K562 (cell line): Measurements from ENCODE around the gene SHC1. TPM values are rescaled to one million over a fixed set of nuclear protein-coding genes. Genes with fewer than 3 reads are reported as not detected.
A peak's percentile ranks its signal among the peaks of the same experiment; 100 is the strongest.

Source experiments
- SIRT6 ChIP-seq: IDR thresholded peaks from one replicate; pipeline ENCODE4 v1.6.1; 2012; ENCODE audit warnings: low read depth, mild to moderate bottlenecking, control low read depth, inconsistent platforms, low read length, moderate library complexity
- SMARCC2 ChIP-seq: fragments of 450-650 bp; IDR thresholded peaks from 2 replicates; pipeline ENCODE4 v1.6.1; 2017; ENCODE audit warnings: antibody characterized with exemption, moderate library complexity, mild to moderate bottlenecking, low read depth
- TAF7 ChIP-seq: fragments of 450-650 bp; IDR thresholded peaks from 2 replicates; pipeline ENCODE4 v1.6.1; 2016; ENCODE audit warnings: missing genetic modification characterization, missing compliant biosample characterization
- polyA plus RNA-seq, 8 experiments: library from polyadenylated mRNA; depleted of rRNA in 4 of 8; stranded (reverse) in 5 of 8; unstranded in 3 of 8; fragments of >200 nt; fragmentation: Nextera tagmentation in 2 of 8; fragmentation: Illumina TruSeq in 1 of 8; extraction: Ambion mirVana in 2 of 8; extraction: Trizol in 1 of 8; gene quantifications; 2 replicates each; pipeline versions ENCODE4 v1.2.1 to v1.2.3, GENCODE V29; 2011 to 2014; ENCODE audit warnings: inconsistent platforms in 1 of 8, missing spikeins in 1 of 8
- total RNA-seq, 7 experiments: library from RNA; depleted of rRNA in 6 of 7; stranded (reverse); fragments of >200 nt in 6 of 7; fragmentation: Illumina TruSeq in 2 of 7; extraction: Trizol in 2 of 7; gene quantifications; 2 replicates each; pipeline versions ENCODE4 v1.2.1 to v1.2.3, GENCODE V29; 2011 to 2021; ENCODE audit warnings: low replicate concordance in 1 of 7
- TF ChIP-seq, protein P1 (sequence below): fragments of 450-650 bp; IDR thresholded peaks from 2 replicates; pipeline ENCODE4 v1.6.1; 2017; ENCODE audit warnings: antibody characterized with exemption, mild to moderate bottlenecking
- TF ChIP-seq, protein P2 (sequence below): sonication (generic); formaldehyde crosslinking; IDR thresholded peaks from 2 replicates; pipeline ENCODE4 v1.8.1; 2023; ENCODE audit warnings: missing genetic modification reagents, mild to moderate bottlenecking, borderline replicate concordance

The SHC1 gene
- total and polyA plus RNA-seq, 9 of the 15 experiments (the other 6 are each of a cell fraction or from before 2014, with no cell fraction given), result 4.1 to 113 (median 51.9) TPM

DNA sequence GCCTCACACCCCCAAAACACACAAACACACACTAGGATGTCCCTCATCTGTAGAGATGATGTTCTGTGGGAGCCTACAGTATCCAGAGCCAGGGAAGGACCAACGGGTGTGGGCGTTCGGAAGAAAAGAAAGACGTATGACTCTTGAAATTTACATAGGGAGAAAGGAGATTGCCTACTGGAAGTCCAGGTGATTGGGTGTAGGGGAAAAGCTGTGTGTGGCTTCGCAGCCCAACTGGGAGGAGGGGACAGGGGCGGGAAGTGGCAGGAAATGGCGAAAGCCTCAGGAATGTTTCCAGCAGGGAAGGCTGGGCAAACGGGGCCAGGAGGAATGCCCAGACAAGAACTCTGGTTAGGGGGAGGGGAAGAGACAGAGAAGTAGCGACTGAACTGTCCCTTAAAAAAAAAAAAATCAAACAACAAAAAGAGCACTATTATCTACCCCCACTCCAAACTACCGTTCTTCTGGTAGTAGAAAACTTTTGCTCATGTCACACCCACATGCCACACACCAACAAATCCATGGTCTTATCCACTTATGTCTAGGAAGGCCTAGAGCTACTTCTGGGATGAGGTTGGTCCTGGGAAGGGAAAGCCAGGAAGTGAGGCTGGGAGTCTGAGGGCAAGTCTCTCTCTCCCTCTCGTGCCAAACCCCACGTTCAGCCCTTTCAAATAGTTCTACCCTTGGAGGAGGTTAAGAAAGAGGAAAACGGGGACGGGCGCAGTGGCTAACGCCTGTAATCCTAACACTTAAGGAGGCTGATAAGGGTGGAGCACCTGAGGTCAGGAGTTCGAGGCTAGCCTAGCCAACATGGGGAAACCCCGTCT is 2.2 kb upstream of the SHC1 start (continued):
- TF ChIP-seq, protein P1, sequence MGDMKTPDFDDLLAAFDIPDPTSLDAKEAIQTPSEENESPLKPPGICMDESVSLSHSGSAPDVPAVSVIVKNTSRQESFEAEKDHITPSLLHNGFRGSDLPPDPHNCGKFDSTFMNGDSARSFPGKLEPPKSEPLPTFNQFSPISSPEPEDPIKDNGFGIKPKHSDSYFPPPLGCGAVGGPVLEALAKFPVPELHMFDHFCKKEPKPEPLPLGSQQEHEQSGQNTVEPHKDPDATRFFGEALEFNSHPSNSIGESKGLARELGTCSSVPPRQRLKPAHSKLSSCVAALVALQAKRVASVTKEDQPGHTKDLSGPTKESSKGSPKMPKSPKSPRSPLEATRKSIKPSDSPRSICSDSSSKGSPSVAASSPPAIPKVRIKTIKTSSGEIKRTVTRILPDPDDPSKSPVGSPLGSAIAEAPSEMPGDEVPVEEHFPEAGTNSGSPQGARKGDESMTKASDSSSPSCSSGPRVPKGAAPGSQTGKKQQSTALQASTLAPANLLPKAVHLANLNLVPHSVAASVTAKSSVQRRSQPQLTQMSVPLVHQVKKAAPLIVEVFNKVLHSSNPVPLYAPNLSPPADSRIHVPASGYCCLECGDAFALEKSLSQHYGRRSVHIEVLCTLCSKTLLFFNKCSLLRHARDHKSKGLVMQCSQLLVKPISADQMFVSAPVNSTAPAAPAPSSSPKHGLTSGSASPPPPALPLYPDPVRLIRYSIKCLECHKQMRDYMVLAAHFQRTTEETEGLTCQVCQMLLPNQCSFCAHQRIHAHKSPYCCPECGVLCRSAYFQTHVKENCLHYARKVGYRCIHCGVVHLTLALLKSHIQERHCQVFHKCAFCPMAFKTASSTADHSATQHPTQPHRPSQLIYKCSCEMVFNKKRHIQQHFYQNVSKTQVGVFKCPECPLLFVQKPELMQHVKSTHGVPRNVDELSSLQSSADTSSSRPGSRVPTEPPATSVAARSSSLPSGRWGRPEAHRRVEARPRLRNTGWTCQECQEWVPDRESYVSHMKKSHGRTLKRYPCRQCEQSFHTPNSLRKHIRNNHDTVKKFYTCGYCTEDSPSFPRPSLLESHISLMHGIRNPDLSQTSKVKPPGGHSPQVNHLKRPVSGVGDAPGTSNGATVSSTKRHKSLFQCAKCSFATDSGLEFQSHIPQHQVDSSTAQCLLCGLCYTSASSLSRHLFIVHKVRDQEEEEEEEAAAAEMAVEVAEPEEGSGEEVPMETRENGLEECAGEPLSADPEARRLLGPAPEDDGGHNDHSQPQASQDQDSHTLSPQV, result peak; percentile 74
- TF ChIP-seq SIRT6 (no peak), TAF7 (tag) (no peak), SMARCC2 (0 out of 2 replicates have a peak, but pooled peaks have one; percentile 21)
- TF ChIP-seq, protein P2, sequence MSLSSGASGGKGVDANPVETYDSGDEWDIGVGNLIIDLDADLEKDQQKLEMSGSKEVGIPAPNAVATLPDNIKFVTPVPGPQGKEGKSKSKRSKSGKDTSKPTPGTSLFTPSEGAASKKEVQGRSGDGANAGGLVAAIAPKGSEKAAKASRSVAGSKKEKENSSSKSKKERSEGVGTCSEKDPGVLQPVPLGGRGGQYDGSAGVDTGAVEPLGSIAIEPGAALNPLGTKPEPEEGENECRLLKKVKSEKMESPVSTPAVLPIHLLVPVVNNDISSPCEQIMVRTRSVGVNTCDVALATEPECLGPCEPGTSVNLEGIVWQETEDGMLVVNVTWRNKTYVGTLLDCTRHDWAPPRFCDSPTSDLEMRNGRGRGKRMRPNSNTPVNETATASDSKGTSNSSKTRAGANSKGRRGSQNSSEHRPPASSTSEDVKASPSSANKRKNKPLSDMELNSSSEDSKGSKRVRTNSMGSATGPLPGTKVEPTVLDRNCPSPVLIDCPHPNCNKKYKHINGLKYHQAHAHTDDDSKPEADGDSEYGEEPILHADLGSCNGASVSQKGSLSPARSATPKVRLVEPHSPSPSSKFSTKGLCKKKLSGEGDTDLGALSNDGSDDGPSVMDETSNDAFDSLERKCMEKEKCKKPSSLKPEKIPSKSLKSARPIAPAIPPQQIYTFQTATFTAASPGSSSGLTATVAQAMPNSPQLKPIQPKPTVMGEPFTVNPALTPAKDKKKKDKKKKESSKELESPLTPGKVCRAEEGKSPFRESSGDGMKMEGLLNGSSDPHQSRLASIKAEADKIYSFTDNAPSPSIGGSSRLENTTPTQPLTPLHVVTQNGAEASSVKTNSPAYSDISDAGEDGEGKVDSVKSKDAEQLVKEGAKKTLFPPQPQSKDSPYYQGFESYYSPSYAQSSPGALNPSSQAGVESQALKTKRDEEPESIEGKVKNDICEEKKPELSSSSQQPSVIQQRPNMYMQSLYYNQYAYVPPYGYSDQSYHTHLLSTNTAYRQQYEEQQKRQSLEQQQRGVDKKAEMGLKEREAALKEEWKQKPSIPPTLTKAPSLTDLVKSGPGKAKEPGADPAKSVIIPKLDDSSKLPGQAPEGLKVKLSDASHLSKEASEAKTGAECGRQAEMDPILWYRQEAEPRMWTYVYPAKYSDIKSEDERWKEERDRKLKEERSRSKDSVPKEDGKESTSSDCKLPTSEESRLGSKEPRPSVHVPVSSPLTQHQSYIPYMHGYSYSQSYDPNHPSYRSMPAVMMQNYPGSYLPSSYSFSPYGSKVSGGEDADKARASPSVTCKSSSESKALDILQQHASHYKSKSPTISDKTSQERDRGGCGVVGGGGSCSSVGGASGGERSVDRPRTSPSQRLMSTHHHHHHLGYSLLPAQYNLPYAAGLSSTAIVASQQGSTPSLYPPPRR (CRISPR knock-in tag), result 0 out of 2 replicates have a peak, but pooled peaks have one; percentile 73
